Glutamatergic neuron (in vitro differentiated cells): ENCODE data around the gene EFNA5. TPM values are rescaled to one million over a fixed set of nuclear protein-coding genes. Genes with fewer than 3 reads are reported as not detected.

ENCODE experiments used
- DNase-seq: peaks from one replicate; pipeline ENCODE4 v3.0.0; 2022
- H3K27ac Mint-ChIP-seq: one replicate; pipeline ENCODE4 v1.8.0; 2020; ENCODE audit warnings: mild to moderate bottlenecking, mixed read lengths, inconsistent platforms; ENCODE audit not compliant: unreplicated experiment
- H3K27me3 Mint-ChIP-seq: one replicate; pipeline ENCODE4 v1.8.0; 2020; ENCODE audit warnings: mild to moderate bottlenecking, moderate library complexity, mixed read lengths, inconsistent platforms; ENCODE audit not compliant: unreplicated experiment
- H3K36me3 Mint-ChIP-seq: one replicate; pipeline ENCODE4 v1.8.0; 2020; ENCODE audit warnings: mild to moderate bottlenecking, mixed read lengths, inconsistent platforms; ENCODE audit not compliant: unreplicated experiment
- H3K4me1 Mint-ChIP-seq: one replicate; pipeline ENCODE4 v1.8.0; 2020; ENCODE audit warnings: mild to moderate bottlenecking, low read depth, mixed read lengths, inconsistent platforms; ENCODE audit not compliant: unreplicated experiment
- H3K4me3 Mint-ChIP-seq: one replicate; pipeline ENCODE4 v1.8.0; 2020; ENCODE audit warnings: mild to moderate bottlenecking, mixed read lengths, inconsistent platforms; ENCODE audit not compliant: unreplicated experiment
- H3K9me3 Mint-ChIP-seq: one replicate; pipeline ENCODE4 v1.8.0; 2020; ENCODE audit warnings: mild to moderate bottlenecking, moderate library complexity, mixed read lengths, inconsistent platforms; ENCODE audit not compliant: unreplicated experiment
- CTCF ChIP-seq: fragments of 200-600 bp; sonication (generic); IDR thresholded peaks from one replicate; pipeline ENCODE4 v1.5.0; 2021; ENCODE audit not compliant: partially characterized antibody, unreplicated experiment
- total RNA-seq: library from RNA; stranded (reverse); fragmentation: NEBNext Ultra II Directional; extraction: Animal tissue kit (Norgen Biotek cat#: 25700); gene quantifications from one replicate; pipeline ENCODE4 v1.2.1, GENCODE V29; 2021; ENCODE audit not compliant: unreplicated experiment

Gene EFNA5
- total RNA-seq, 1 donor from 2014 or later: 158 TPM

GRCh38 chr5:107680799-107681198 lies 10.1 kb upstream of the EFNA5 start:
- no peak overlapping the region for H3K27ac Mint-ChIP-seq
- no peaks in the 10 kb centered on the region for H3K36me3 Mint-ChIP-seq
- no peak for DNase-seq
- TF ChIP-seq CTCF: no peak
- H3K4me3 Mint-ChIP-seq: no peak overlapping the region
- H3K4me1 Mint-ChIP-seq: peaks cover 25% of the 10 kb centered on the region
- H3K27me3 Mint-ChIP-seq: no peaks in the 10 kb centered on the region
- H3K9me3 Mint-ChIP-seq: peaks cover 2% of the 10 kb centered on the region

- TF ChIP-seq CTCF: no peak
- H3K27me3 Mint-ChIP-seq: no peaks in the 10 kb centered on the region
- H3K27ac Mint-ChIP-seq: no peak overlapping the region
- peaks cover 30% of the 10 kb centered on the region for H3K4me1 Mint-ChIP-seq
- no peak overlapping the region for H3K4me3 Mint-ChIP-seq
- DNase-seq: no peak
- H3K36me3 Mint-ChIP-seq: no peaks in the 10 kb centered on the region
- H3K9me3 Mint-ChIP-seq: peaks cover 2% of the 10 kb centered on the region
These were observed 9.4 kb upstream of the EFNA5 start for GRCh38 chr5:107680099-107680498.

- Mint-ChIP-seq H3K4me1 (peaks cover 29% of the 10 kb centered on the region), H3K9me3 (peaks cover 17% of the 10 kb centered on the region), H3K27ac (no peak overlapping the region), H3K36me3 (no peaks in the 10 kb centered on the region), H3K4me3 (no peak overlapping the region), H3K27me3 (peaks cover 7% of the 10 kb centered on the region)
- TF ChIP-seq CTCF: no peak
- no peak for DNase-seq
These were observed 6.0 kb upstream of the EFNA5 start for GRCh38 chr5:107676702-107677101.

GRCh38 chr5:107675201-107675600 lies 4.5 kb upstream of the EFNA5 start:
- H3K36me3 Mint-ChIP-seq: no peaks in the 10 kb centered on the region
- DNase-seq: no peak
- no peak for TF ChIP-seq CTCF
- peaks cover 18% of the 10 kb centered on the region for H3K27me3 Mint-ChIP-seq
- peak overlapping the region; percentile 49 for H3K27ac Mint-ChIP-seq
- no peak overlapping the region for H3K4me3 Mint-ChIP-seq
- H3K9me3 Mint-ChIP-seq: peaks cover 29% of the 10 kb centered on the region
- peaks cover 21% of the 10 kb centered on the region for H3K4me1 Mint-ChIP-seq

GRCh38 chr5:107674655-107675054 lies 3.9 kb upstream of the EFNA5 start:
- Mint-ChIP-seq H3K27me3 (peaks cover 21% of the 10 kb centered on the region), H3K27ac (no peak overlapping the region), H3K9me3 (peaks cover 28% of the 10 kb centered on the region)

More at GRCh38 chr5:107674655-107675054, 3.9 kb upstream of the EFNA5 start:
- no peaks in the 10 kb centered on the region for H3K36me3 Mint-ChIP-seq
- TF ChIP-seq CTCF: no peak
- H3K4me3 Mint-ChIP-seq: no peak overlapping the region
- H3K4me1 Mint-ChIP-seq: peaks cover 21% of the 10 kb centered on the region
- no peak for DNase-seq
